ENCODE results near the gene RCOR1.
"Not testable (repeated sequence)": the region's sequence is repeated elsewhere in the genome, so short reads cannot be mapped to it uniquely, and the experiment has no call there.

The RCOR1 gene

DNA sequence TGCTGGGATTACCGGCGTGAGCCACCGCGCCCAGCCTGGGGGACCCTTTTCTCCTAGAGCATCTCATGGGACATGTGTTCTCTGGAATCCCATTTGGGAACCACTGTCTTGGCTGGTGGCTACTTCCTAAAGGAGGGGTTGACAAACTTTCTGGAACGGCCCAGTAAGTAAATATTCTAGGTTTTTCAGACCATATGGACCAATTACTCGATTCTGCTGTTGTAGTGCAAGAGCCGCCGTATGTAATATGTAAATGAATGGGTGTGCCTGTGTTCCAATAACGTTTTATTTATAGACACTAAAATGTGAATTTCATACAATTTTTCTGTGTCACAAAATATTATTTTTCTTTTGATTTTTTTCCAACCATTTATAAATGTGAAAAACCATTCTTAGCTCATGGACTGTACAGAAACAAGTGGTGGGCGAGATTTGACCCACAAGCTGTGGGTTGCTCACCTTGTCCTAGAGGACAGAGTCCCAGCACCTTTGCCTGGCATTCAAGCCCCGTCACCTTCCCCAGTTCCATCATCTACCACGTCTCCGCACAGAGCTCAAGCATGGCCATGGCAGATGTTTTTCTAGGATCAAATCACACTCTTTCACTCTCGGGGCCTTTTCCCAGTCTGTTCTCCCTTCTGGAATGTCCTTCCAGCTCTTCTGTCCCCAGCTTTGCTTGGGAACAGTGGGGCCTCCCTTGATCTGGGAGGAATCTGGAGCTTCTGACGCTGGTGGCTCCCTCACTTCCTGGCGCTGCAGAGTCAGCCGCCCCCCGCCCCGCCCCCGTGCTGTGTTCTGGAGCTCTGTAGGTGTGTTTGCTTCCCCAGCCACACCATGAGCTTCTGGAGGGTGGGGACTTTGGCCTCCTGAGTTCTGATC, 17.9 kb upstream of the RCOR1 start:
- TF ChIP-seq, protein P1, sequence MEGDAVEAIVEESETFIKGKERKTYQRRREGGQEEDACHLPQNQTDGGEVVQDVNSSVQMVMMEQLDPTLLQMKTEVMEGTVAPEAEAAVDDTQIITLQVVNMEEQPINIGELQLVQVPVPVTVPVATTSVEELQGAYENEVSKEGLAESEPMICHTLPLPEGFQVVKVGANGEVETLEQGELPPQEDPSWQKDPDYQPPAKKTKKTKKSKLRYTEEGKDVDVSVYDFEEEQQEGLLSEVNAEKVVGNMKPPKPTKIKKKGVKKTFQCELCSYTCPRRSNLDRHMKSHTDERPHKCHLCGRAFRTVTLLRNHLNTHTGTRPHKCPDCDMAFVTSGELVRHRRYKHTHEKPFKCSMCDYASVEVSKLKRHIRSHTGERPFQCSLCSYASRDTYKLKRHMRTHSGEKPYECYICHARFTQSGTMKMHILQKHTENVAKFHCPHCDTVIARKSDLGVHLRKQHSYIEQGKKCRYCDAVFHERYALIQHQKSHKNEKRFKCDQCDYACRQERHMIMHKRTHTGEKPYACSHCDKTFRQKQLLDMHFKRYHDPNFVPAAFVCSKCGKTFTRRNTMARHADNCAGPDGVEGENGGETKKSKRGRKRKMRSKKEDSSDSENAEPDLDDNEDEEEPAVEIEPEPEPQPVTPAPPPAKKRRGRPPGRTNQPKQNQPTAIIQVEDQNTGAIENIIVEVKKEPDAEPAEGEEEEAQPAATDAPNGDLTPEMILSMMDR (conservative IDR thresholded peaks at IDR 0.05): no peak
- no peak overlapping the region for H3K27ac ChIP-seq

DNA sequence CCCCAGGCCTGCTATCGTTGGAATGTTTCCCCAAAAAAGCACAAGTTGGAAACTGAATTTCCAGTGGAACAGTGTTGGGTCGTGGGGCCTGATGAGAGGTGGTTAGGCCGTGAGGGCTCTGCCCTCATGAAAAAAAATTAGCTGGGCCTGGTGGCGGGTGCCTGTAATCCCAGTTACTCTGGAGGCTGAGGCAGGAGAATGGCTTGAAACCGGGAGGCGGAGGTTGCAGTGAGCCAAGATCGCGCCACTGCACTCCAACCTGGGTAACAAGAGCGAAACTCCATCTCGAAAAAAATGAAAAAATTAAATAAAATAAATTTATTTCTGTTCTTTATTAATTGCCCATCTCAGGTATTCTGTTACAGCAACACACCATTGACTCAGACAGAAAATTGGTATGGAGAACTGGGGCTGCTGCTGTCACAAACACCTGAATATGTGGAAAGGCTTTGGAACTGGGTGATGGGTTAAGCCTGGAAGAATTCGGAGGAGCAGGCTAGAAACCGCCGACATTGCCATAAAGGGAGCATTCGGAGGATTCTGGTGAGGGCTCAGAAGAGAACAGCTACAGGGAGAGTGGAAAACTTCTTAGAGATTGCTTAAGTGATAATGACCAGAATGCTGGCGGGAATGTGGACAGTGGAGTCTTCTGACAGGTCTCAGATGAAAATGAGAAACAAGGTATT, 17.1 kb upstream of the RCOR1 start:
- TF ChIP-seq, protein P1 (conservative IDR thresholded peaks at IDR 0.05): no peak
- no peak overlapping the region for H3K27ac ChIP-seq

DNA sequence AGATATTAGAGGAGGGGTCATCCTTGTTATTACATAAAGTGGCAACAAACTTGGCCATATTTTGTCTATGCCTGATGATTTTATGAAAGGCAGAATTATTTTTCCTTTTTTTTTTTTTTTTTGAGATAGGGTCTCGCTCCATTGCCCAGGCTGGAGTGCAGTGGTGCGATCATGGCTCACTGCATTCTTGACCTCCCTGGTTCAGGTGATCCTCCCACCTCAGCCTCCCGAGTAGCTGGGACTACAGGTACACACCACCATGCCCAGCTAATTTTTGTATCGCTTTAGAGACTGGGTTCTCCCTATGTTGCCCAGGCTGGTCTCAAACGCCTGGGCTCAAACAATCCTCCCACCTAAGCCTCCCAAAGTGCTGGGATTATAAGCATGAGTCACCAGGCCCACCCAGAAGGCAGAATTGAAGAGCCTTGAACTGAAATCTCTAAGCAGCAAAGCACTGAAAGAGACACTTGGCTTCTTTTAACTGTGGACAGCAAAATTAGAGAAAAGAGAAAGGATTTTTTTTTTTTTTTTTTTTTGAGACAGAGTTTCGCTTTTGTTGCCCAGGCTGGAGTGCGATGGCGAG, 16.5 kb upstream of the RCOR1 start:
- not testable (repeated sequence) for H3K27ac ChIP-seq

DNA sequence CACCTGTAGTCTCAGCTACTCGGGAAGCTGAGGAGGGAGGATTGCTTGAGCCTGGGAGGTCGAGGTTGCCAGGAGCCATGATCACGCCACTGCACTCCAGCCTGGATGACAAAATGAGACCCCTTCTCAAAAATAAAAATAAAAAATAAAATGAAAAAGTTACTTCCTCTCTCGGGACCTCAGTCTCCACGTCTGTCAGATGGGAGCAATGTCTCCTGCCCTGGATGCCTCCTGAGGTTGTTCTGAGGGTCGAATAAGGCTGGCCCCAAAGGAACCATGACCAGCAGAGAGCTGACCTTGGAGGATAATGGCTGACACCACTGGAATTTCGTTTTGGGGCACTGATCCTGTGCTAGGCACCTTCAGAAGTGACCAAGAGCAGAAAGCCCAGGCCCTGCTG, 13.6 kb upstream of the RCOR1 start:
- TF ChIP-seq, protein P1 (conservative IDR thresholded peaks at IDR 0.05): no peak
- H3K27ac ChIP-seq: no peak overlapping the region

DNA sequence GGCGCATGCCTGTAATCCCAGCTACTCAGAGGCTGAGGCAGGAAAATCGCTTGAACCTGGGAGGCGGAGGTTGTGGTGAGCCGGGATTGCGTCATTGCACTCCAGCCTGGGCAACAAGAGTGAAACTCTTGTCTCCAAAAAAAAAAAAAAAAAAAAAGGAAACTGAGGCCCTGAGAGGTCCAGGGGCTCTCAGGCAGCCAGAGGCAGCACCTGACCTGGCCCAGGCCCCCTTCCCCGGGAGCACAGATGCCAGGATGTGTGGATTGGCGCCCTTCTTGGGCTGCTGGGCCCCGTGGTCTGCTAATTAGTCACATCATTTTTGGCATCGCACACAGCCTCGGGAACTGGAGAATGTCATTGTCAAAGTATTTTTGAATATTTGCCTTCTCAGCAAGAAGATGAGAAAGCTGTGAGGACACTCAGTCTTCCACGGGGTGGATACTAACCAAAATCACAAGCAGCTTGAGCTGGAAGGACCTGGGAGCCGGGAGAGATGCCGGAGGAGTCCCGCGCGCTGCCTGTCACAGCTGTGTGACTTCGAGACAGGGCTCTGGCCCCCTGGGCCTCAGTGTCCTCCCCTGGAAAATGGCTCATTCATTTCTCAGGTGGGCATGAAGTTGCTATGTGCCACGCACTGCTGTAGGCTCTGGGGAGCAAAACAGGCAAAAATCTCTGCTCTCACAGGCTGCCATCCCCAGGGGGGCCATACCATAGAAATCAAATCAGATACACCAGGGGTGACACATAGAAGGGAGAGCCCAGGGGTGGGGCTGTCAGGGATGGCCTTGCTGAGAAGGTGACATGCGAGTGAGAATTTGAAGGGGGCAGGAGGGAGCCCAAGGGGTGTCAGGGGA, 12.5 kb upstream of the RCOR1 start:
- TF ChIP-seq, protein P1 (conservative IDR thresholded peaks at IDR 0.05): no peak
- no peak overlapping the region for H3K27ac ChIP-seq

DNA sequence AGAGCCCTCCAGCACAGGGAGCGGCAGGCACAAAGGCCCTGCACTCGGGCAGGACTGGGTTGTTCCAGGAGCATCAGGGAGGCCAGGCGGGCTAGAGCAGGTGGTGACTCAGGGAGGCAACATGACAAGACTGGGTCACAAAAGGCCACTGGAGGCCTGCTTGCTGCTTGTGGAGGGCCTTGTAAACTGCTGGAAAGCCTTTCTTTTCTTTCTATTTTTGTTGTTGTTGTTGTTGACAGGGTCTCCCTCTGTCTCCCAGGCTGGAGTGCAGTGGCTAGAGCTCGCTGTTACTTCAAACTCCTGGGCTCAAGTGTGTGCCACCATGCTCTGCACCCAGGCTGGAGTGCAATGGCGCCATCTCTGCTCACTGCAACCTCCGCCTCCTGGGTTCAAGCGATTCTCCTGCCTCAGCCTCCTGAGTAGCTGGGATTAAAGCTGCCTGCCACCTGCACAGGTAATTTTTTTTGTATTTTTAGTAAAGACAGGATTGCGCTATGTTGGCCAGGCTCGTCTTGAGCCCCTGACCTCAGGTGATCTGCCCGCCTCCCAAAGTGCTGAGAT, 11.8 kb upstream of the RCOR1 start:
- no peak overlapping the region for H3K27ac ChIP-seq
- TF ChIP-seq, protein P1 (conservative IDR thresholded peaks at IDR 0.05): no peak

DNA sequence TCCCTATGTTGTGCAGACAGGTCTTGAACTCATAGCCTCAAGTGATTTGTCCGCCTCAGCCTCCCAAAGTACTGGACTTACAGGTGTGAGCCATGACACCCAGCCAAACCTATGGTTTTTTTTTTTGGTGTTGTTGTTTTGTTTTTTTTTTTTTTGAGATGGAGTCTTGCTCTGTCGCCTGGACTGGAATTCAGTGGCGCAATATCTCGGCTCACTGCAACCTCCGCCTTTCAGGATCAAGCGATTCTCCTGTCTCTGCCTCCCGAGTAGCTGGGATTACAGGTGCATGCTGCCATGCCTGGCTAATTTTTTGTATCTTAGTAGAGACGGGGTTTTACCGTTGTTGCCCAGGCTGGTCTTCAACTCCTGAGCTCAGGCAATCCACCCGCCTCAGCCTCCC, 11.3 kb upstream of the RCOR1 start:
- TF ChIP-seq, protein P1 (conservative IDR thresholded peaks at IDR 0.05): no peak
- H3K27ac ChIP-seq: no peak overlapping the region

Measured in VCaP (cell line).